Muscle layer of duodenum (tissue), 2 donors: ENCODE measurements around the gene PSMD11.
A peak's percentile ranks its signal among the peaks of the same experiment; 100 is the strongest.
"Not testable (repeated sequence)": the region's sequence is repeated elsewhere in the genome, so short reads cannot be mapped to it uniquely, and the experiment has no call there.

Experiments
- H3K27ac ChIP-seq: one replicate; pipeline ENCODE4 v1.7.0; 2013; ENCODE audit warnings: mild to moderate bottlenecking, low read length
- H3K27me3 ChIP-seq: one replicate; pipeline ENCODE4 v1.7.0; 2013; ENCODE audit warnings: low read depth, mild to moderate bottlenecking, control low read depth, low read length
- H3K36me3 ChIP-seq, 2 donors: one replicate each; pipeline ENCODE4 v1.7.0; 2013; ENCODE audit warnings: low read length in 2 of 2, control low read depth in 1 of 2, mild to moderate bottlenecking in 1 of 2; ENCODE audit not compliant: insufficient read depth in 2 of 2, control insufficient read depth in 1 of 2
- H3K4me1 ChIP-seq, 2 donors: one replicate each; pipeline ENCODE4 v1.7.0; 2013; ENCODE audit warnings: low read length in 2 of 2, mild to moderate bottlenecking in 2 of 2, control low read depth in 1 of 2, moderate library complexity in 1 of 2; ENCODE audit not compliant: insufficient read depth in 2 of 2, control insufficient read depth in 1 of 2
- H3K4me3 ChIP-seq, 2 donors: one replicate each; pipeline ENCODE4 v1.7.0; 2013; ENCODE audit warnings: low read length in 2 of 2, low read depth in 1 of 2, mild to moderate bottlenecking in 1 of 2
- H3K9me3 ChIP-seq, 2 donors: one replicate each; pipeline ENCODE4 v1.7.0; 2013; ENCODE audit warnings: low read length in 2 of 2, control low read depth in 1 of 2, mild to moderate bottlenecking in 1 of 2; ENCODE audit not compliant: control insufficient read depth in 1 of 2
- donor health status: healthy.

Gene PSMD11

GRCh38 chr17:32445971-32446370, 1.7 kb downstream of the PSMD11 start:
- no peaks in the 10 kb centered on the region for H3K27me3 ChIP-seq
- peaks cover 9 to 27% of the 10 kb centered on the region in 2 donors for H3K4me1 ChIP-seq
- no peaks in the 10 kb centered on the region for H3K9me3 ChIP-seq
- peaks cover 17 to 37% of the 10 kb centered on the region in 2 donors for H3K36me3 ChIP-seq
- H3K4me3 ChIP-seq, result peak overlapping the region; percentile 91 to 98
- H3K27ac ChIP-seq, result peak overlapping the region; percentile 79

GRCh38 chr17:32446949-32447348, 2.6 kb downstream of the PSMD11 start:
- Histone ChIP-seq H3K4me1 (peaks cover 9 to 27% of the 10 kb centered on the region in 2 donors), H3K36me3 (peaks cover 19 to 46% of the 10 kb centered on the region in 2 donors), H3K27me3 (no peaks in the 10 kb centered on the region), H3K4me3 (no peak overlapping the region), H3K9me3 (no peaks in the 10 kb centered on the region), H3K27ac (no peak overlapping the region)

- H3K9me3 ChIP-seq, result no peaks in the 10 kb centered on the region
- H3K27me3 ChIP-seq, result no peaks in the 10 kb centered on the region
- no peak overlapping the region for H3K4me3 ChIP-seq
- H3K36me3 ChIP-seq, result peaks cover 48 to 71% of the 10 kb centered on the region in 2 donors
- peaks cover 9 to 22% of the 10 kb centered on the region in 2 donors for H3K4me1 ChIP-seq
- H3K27ac ChIP-seq, result no peak overlapping the region
These were observed 5.7 kb downstream of the PSMD11 start for GRCh38 chr17:32449963-32450362.

DNA sequence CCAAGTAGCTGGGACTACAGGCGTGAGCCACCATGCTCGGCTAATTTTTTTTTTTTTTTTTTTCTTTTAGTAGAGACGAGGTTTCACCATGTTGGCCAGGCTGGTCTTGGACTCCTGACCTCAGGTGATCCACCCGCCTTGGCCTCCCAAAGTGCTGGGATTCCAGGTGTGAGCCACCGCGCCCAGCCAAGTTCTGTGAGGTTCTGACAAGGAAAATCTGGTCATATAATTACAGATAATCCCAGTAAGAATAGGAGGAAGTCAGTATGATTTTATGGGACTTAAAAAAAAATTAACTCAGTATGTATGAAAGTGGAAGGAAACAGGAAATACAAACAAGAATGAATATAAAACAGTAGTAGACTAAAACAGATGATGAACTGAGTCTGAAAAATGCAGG, 6.1 kb downstream of the PSMD11 start:
- H3K27me3 ChIP-seq, H3K9me3 ChIP-seq, H3K4me3 ChIP-seq, H3K27ac ChIP-seq: not testable (repeated sequence)
- Histone ChIP-seq H3K36me3 (peaks cover 52 to 75% of the 10 kb centered on the region in 2 donors), H3K4me1 (peaks cover 8 to 20% of the 10 kb centered on the region in 2 donors)

DNA sequence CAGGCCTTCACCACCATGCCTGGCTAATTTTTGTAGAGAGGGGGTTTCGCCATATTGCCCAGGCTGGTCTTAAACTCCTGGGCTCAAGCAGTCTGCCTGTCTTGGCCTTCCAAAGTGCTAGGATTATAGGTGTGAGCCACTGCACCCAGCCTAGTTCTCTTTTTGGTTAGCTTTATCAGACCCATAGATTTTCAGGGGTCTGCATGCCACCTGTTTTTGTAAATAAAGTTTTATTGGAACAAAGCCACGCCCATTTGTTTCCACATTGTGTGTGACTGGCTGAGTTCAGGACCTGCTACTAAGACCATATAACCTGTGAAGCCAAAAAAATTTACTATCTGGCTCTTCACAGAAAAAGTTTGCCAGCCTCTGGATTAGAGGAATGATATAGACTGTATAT, 7.6 kb downstream of the PSMD11 start:
- no peak overlapping the region for H3K4me3 ChIP-seq
- peaks cover 50 to 84% of the 10 kb centered on the region in 2 donors for H3K36me3 ChIP-seq
- H3K27ac ChIP-seq, result no peak overlapping the region
- no peaks in the 10 kb centered on the region for H3K27me3 ChIP-seq
- no peaks in the 10 kb centered on the region for H3K9me3 ChIP-seq
- H3K4me1 ChIP-seq, result peaks cover 0 to 5% of the 10 kb centered on the region in 2 donors

- Histone ChIP-seq H3K27ac (no peak overlapping the region), H3K4me3 (no peak overlapping the region), H3K9me3 (no peaks in the 10 kb centered on the region), H3K4me1 (peaks cover 0 to 3% of the 10 kb centered on the region in 2 donors), H3K27me3 (no peaks in the 10 kb centered on the region), H3K36me3 (peaks cover 50 to 85% of the 10 kb centered on the region in 2 donors)
These were observed 8.0 kb downstream of the PSMD11 start for GRCh38 chr17:32452281-32452680.

- Histone ChIP-seq H3K36me3 (peaks cover 52 to 87% of the 10 kb centered on the region in 2 donors), H3K9me3 (no peaks in the 10 kb centered on the region), H3K4me1 (no peaks in the 10 kb centered on the region), H3K27me3 (no peaks in the 10 kb centered on the region), H3K4me3 (no peak overlapping the region), H3K27ac (no peak overlapping the region)
These were observed 9.1 kb downstream of the PSMD11 start for GRCh38 chr17:32453370-32453769.

DNA sequence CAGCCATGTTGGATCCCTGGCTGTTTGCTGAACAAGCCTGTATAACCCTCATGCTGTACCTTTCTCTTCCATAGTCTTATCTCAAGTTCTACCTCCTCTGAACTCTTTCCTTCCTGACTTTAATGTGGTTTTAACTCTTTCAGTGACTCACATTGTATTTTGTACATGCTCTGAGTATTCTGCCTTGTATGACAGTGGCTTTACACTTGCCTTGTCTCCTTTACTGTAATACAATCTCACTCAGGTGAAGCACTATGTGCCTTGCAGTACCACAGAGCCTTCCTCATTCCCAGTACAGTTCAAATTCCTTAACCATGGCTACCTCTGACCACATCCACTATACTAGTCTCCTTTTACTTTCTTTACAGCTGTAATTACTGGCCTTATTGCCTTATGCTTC, 14.1 kb downstream of the PSMD11 start:
- H3K27me3 ChIP-seq, result no peaks in the 10 kb centered on the region
- H3K4me1 ChIP-seq, result no peaks in the 10 kb centered on the region
- H3K36me3 ChIP-seq, result peaks cover 41 to 64% of the 10 kb centered on the region in 2 donors
- H3K4me3 ChIP-seq, result no peak overlapping the region
- H3K27ac ChIP-seq, result no peak overlapping the region
- no peaks in the 10 kb centered on the region for H3K9me3 ChIP-seq

DNA sequence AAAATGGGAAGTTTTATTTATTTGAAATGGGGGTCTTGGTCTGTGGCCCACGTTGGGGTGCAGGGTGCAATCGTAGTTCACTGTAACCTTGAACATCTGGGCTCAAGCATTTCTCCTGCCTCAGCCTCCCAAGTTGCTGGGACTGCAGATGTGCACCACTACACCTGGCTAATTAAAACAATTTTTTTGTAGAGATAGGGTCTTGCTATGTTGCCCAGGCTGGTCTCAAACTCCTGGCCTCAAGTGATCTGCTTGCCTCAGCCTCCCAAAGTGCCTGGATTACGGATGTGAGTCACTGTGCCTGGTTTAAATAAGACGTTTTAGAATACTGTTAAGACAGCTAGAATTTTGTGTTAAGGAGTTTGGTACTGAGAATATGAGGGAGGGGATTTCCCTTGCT, 15.7 kb downstream of the PSMD11 start:
- H3K27me3 ChIP-seq, result no peaks in the 10 kb centered on the region
- no peaks in the 10 kb centered on the region for H3K9me3 ChIP-seq
- no peak overlapping the region for H3K4me3 ChIP-seq
- H3K27ac ChIP-seq, result no peak overlapping the region
- H3K4me1 ChIP-seq, result no peaks in the 10 kb centered on the region
- H3K36me3 ChIP-seq, result peaks cover 38 to 60% of the 10 kb centered on the region in 2 donors

DNA sequence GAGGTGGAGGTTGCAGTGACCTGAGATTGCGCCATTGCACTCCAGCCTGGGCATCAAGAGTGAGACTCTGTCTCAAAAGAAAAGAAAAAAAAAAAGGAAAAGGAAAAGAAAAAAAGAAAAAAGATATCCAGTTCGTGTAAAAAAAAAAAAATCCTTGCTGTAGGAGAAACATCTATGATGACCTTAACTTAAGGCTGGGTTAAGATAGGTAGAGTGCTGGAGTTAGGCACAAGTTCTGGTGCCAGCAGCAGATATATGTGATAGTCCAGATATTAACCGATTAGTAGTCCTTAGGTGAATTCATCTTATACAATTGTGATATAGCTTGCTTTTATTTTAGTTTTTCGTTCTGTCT, 17.2 kb downstream of the PSMD11 start:
- Histone ChIP-seq H3K27ac (no peak overlapping the region), H3K36me3 (peaks cover 37 to 55% of the 10 kb centered on the region in 2 donors)

GRCh38 chr17:32461853-32462617, 17.7 kb downstream of the PSMD11 start:
- Histone ChIP-seq H3K36me3 (peaks cover 41 to 50% of the 10 kb centered on the region in 2 donors), H3K4me3 (no peak overlapping the region), H3K4me1 (no peaks in the 10 kb centered on the region), H3K27ac (no peak overlapping the region), H3K9me3 (no peaks in the 10 kb centered on the region), H3K27me3 (no peaks in the 10 kb centered on the region)

More for the DNA sequence above, 17.2 kb downstream of the PSMD11 start:
- Histone ChIP-seq H3K9me3 (no peaks in the 10 kb centered on the region), H3K4me1 (no peaks in the 10 kb centered on the region), H3K27me3 (no peaks in the 10 kb centered on the region), H3K4me3 (no peak overlapping the region)

GRCh38 chr17:32463304-32463703, 19.0 kb downstream of the PSMD11 start:
- no peaks in the 10 kb centered on the region for H3K4me1 ChIP-seq
- no peak overlapping the region for H3K4me3 ChIP-seq
- no peak overlapping the region for H3K27ac ChIP-seq
- peaks cover 39 to 44% of the 10 kb centered on the region in 2 donors for H3K36me3 ChIP-seq
- no peaks in the 10 kb centered on the region for H3K9me3 ChIP-seq
- no peaks in the 10 kb centered on the region for H3K27me3 ChIP-seq
